Heart left ventricle (tissue), 16 donors: ENCODE results near the gene ST3GAL4. TPM values are rescaled to one million over a fixed set of nuclear protein-coding genes. Genes with fewer than 3 reads are reported as not detected.
"Not testable (repeated sequence)": the region's sequence is repeated elsewhere in the genome, so short reads cannot be mapped to it uniquely, and the experiment has no call there.

Source experiments
- ATAC-seq, 4 donors: fragments of 200-7000 bp; cut with Tn5 transposase; one replicate each; pipeline ENCODE4 v1.9.1; 2020 to 2022; ENCODE audit warnings: moderate library complexity in 4 of 4, mild to moderate bottlenecking in 3 of 4, moderate number of reproducible peaks in 1 of 4
- DNase-seq, 5 donors: peaks; one replicate each; pipeline ENCODE4 v3.0.0-alpha.2; 2020
- H3K27ac ChIP-seq, 12 donors: fragments of 200-600 bp; sonication (generic) in 4 of 12; one replicate each; pipeline versions ENCODE4 v1.5.0 to v1.8.0; 2016 to 2022; ENCODE audit warnings: mild to moderate bottlenecking in 2 of 12
- H3K27me3 ChIP-seq, 9 donors: fragments of 200-600 bp; sonication (generic) in 2 of 9; one replicate each; pipeline versions ENCODE4 v1.5.1 to v1.8.0; 2016 to 2022; ENCODE audit warnings: mild to moderate bottlenecking in 3 of 9
- H3K36me3 ChIP-seq, 9 donors: fragments of 200-600 bp; sonication (generic) in 2 of 9; one replicate each; pipeline versions ENCODE4 v1.5.0 to v1.8.0; 2018 to 2022; ENCODE audit warnings: mild to moderate bottlenecking in 2 of 9
- H3K4me1 ChIP-seq, 12 donors: fragments of 200-600 bp; sonication (generic) in 4 of 12; one replicate each; pipeline versions ENCODE4 v1.5.0 to v1.8.0; 2016 to 2022; ENCODE audit warnings: mild to moderate bottlenecking in 3 of 12
- H3K4me3 ChIP-seq, 12 donors: fragments of 200-600 bp; sonication (generic) in 4 of 12; one replicate each; pipeline versions ENCODE4 v1.5.0 to v1.8.0; 2017 to 2022; ENCODE audit warnings: mild to moderate bottlenecking in 9 of 12, moderate library complexity in 4 of 12
- H3K9me3 ChIP-seq, 12 donors: fragments of 200-600 bp; sonication (generic) in 4 of 12; one replicate each; pipeline versions ENCODE4 v1.5.0 to v1.8.0; 2016 to 2022; ENCODE audit warnings: mild to moderate bottlenecking in 1 of 12
- CTCF ChIP-seq, 12 donors: fragments of 200-600 bp; sonication (generic) in 4 of 12; IDR thresholded peaks; one replicate each; pipeline versions ENCODE4 v1.5.0 to v1.8.0; 2018 to 2022; ENCODE audit warnings: antibody characterized with exemption in 12 of 12, mild to moderate bottlenecking in 5 of 12
- POLR2A ChIP-seq, 2 donors: fragments of 450-650 bp; IDR thresholded peaks; one replicate each; pipeline ENCODE4 v1.6.1; 2017; ENCODE audit warnings: antibody characterized with exemption in 2 of 2, mild to moderate bottlenecking in 2 of 2, moderate library complexity in 2 of 2
- WGBS, 4 donors: extraction: QIAGEN DNeasy Blood & Tissue Kit in 2 of 4; methylation state at CpG; one replicate each; pipeline versions ENCODE4 v1.1.5 to v1.1.7; 2013 to 2018; 5-methylcytosine and 5-hydroxymethylcytosine counted together
- intact Hi-C, 10 donors: fragments of 100-400 bp; cut with DNase I; formaldehyde crosslinking; loops; one replicate each; pipeline versions ENCODE4 v1.11.1 to v1.14.2; 2022
- polyA plus RNA-seq, 2 donors: library from polyadenylated mRNA; stranded (reverse); fragments of 200-250 nt; gene quantifications; one replicate each; pipeline ENCODE4 v1.2.3, GENCODE V29; 2013
- total RNA-seq, 9 donors: library from RNA; depleted of rRNA in 2 of 9; stranded (reverse); fragments of >200 nt in 2 of 9; fragmentation: NEBNext Ultra II Directional in 3 of 9; extraction: Animal tissue kit (Norgen Biotek cat#: 25700) in 3 of 9; gene quantifications; one replicate each; pipeline versions ENCODE4 v1.1.0 to v1.2.4, GENCODE V29; 2016 to 2023
- donor health status: ischemic (EF 13 %, LVEDD 7.1; RV severe dilation, severe dysfunction).
- donor health status: healthy with polysubstance abuse.
- donor health status: DM: no; HTN: yes; CAD: no.
- donor health status: DM: no; HTN: no; CAD: no.
- donor health status: ischemic (EF 25% LVEDD 6.9; RV normal size, moderate dysfunction).
- donor health status: ischemic (EF 25% LVEDD 5.7; RV mildly dilated, moderate dysfunction).
- donor health status: healthy.
- donor health status: DM: yes; HTN: yes; CAD: no.
- donor health status: ischemic (EF 35%, LVEDD 5.7; RV mildly dilated, moderate dysfunction).
- donor health status: nonischemic (EF 11% LVEDD 7.7; RV severe dilation, severe dysfunction).
- donor health status: DM: yes; HTN: yes; CAD: no.
- donor health status: PGD.
- donor health status: ischemic (EF 29% LVEDD 5.4; RV normal size, mild dysfunction).
- donor health status: nonischemic (EF 23%, LVEDD 6.1; RV moderate dilation, normal function).

ST3GAL4 gene
- total and polyA plus RNA-seq, 11 donors = 30.6 to 168 (median 66.1) TPM

GRCh38 chr11:126363706-126364248 lies 8.3 kb downstream of the ST3GAL4 start:
- no peak for ATAC-seq
- H3K27ac ChIP-seq = peak overlapping the region in 8 of 12 donors; percentile 20 to 73 (median 60)
- TF ChIP-seq POLR2A (IDR thresholded peaks at IDR 0.05) = no peak
- no peak for TF ChIP-seq CTCF (IDR thresholded peaks at IDR 0.05)
- no peaks in the 10 kb centered on the region for H3K9me3 ChIP-seq
- no peak overlapping the region for H3K4me3 ChIP-seq
- peak in 1 of 5 donors; percentile 56 for DNase-seq
- H3K4me1 ChIP-seq = peaks cover 0 to 89% (median 46%) of the 10 kb centered on the region in 12 donors
- H3K27me3 ChIP-seq = no peaks in the 10 kb centered on the region
- WGBS, 4 donors = 77 to 92% (median 83%) methylated on average over 9 to 10 of the region's 10 CpGs
- no peaks in the 10 kb centered on the region for H3K36me3 ChIP-seq
- intact Hi-C loops = no loop called here

GRCh38 chr11:126364735-126365134 lies 9.2 kb downstream of the ST3GAL4 start:
- peaks cover 0 to 83% (median 37%) of the 10 kb centered on the region in 12 donors for H3K4me1 ChIP-seq
- H3K27ac ChIP-seq = peak overlapping the region in 1 of 12 donors; percentile 9
- H3K4me3 ChIP-seq, intact Hi-C loops, H3K36me3 ChIP-seq, DNase-seq, H3K9me3 ChIP-seq, H3K27me3 ChIP-seq: not testable (repeated sequence)
- peak in 3 of 4 donors; percentile 21 to 31 (median 30) for ATAC-seq
- 37 to 71% (median 62%) methylated on average over 2 to 5 of the region's 9 CpGs for WGBS, 4 donors

- intact Hi-C loops, H3K9me3 ChIP-seq, DNase-seq, H3K36me3 ChIP-seq, H3K4me3 ChIP-seq, H3K27me3 ChIP-seq: not testable (repeated sequence)
- 43 to 65% (median 62%) methylated on average over 3 to 5 of the region's 5 CpGs; no CpG with 5 or more reads in 1 of the 4 donors for WGBS, 4 donors
- peak in 2 of 4 donors; percentile 1 to 3 for ATAC-seq
- H3K4me1 ChIP-seq = peaks cover 0 to 80% (median 35%) of the 10 kb centered on the region in 12 donors
- H3K27ac ChIP-seq = peak overlapping the region in 7 of 12 donors; percentile 21 to 73 (median 56)
These were observed 10.0 kb downstream of the ST3GAL4 start for GRCh38 chr11:126365508-126365907.

- H3K4me1 ChIP-seq = peaks cover 0 to 73% (median 35%) of the 10 kb centered on the region in 12 donors
- no peaks in the 10 kb centered on the region for H3K36me3 ChIP-seq
- no peaks in the 10 kb centered on the region for H3K9me3 ChIP-seq
- TF ChIP-seq POLR2A (IDR thresholded peaks at IDR 0.05) = no peak
- TF ChIP-seq CTCF (IDR thresholded peaks at IDR 0.05) = no peak
- peak in 3 of 4 donors; percentile 44 to 52 (median 45) for ATAC-seq
- DNase-seq = peak in 1 of 5 donors; percentile 52
- peak overlapping the region in 1 of 12 donors; percentile 21 for H3K4me3 ChIP-seq
- H3K27me3 ChIP-seq = no peaks in the 10 kb centered on the region
- peak overlapping the region in 9 of 12 donors; percentile 21 to 73 (median 56) for H3K27ac ChIP-seq
- WGBS, 4 donors = 44 to 61% (median 50%) methylated on average over 16 to 19 of the region's 19 CpGs
- intact Hi-C loops = no loop called here
These were observed 10.8 kb downstream of the ST3GAL4 start for GRCh38 chr11:126366064-126366822.
